MG63 (cell line): Measurements from ENCODE around the gene TENT4A. TPM values are rescaled to one million over a fixed set of nuclear protein-coding genes. Genes with fewer than 3 reads are reported as not detected.
A peak's percentile ranks its signal among the peaks of the same experiment; 100 is the strongest.

ENCODE experiments used
- DNase-seq: peaks from one replicate; pipeline ENCODE4 v3.0.0-alpha.2; 2020
- H3K27me3 ChIP-seq: fragments of 250-450 bp; sonication (Bioruptor Pico); 2 replicates; pipeline ENCODE4 v1.5.1; 2020; ENCODE audit warnings: mild to moderate bottlenecking, moderate library complexity
- H3K36me3 ChIP-seq: fragments of 250-450 bp; sonication (Bioruptor Pico); 2 replicates; pipeline ENCODE4 v1.5.1; 2020; ENCODE audit warnings: mild to moderate bottlenecking, moderate library complexity
- H3K4me3 ChIP-seq: fragments of 250-450 bp; sonication (Bioruptor Pico); 2 replicates; pipeline ENCODE4 v1.5.1; 2020; ENCODE audit warnings: mild to moderate bottlenecking, moderate library complexity
- H3K9me3 ChIP-seq: fragments of 250-450 bp; sonication (Bioruptor Pico); 2 replicates; pipeline ENCODE4 v1.5.1; 2020; ENCODE audit warnings: mild to moderate bottlenecking, moderate library complexity
- total RNA-seq: library from RNA; depleted of rRNA; stranded (reverse); fragments of >200 nt; shearing (Covaris generic); gene quantifications from 2 replicates; pipeline ENCODE4 v1.2.3, GENCODE V29; 2014; ENCODE audit warnings: low replicate concordance

The TENT4A gene
- total RNA-seq, 1 experiment from 2014 or later, result 9.9 TPM

DNA sequence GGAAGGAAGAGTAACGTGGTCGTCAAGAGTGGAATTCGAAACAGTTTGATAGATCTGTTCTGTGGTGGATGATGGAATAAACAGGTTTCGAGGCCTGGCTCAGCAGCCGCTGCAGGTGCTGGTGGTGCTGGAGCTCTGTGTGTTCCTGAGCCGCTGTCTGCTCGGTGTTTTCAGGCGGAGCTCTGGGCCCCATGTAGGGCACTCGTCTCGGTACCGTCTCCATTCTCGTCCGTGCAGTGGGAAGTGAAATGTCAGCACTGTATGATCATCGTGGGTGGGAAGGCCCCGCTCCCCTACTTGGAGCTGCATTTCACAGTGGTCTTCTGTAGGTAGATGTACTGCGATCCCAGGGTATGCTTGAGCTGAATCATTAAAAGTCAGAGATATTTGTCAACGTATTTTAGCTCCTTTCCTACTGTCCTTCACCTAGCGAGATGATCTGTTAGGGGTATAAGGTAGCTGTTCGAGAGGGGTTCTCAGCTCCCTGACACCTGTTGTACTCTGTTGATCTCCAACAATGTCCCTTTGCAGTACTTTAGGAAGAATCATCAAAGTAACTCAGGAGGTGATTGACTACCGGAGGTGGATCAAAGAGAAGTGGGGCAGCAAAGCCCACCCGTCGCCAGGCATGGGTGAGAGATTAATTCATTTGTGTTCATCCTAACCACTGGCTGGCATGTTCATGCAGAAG lies 35.9 kb downstream of the TENT4A start:
- Histone ChIP-seq H3K36me3 (peaks cover 99% of the 10 kb centered on the region), H3K27me3 (no peaks in the 10 kb centered on the region), H3K9me3 (no peaks in the 10 kb centered on the region), H3K4me3 (no peak overlapping the region)
- DNase-seq, result no peak

DNA sequence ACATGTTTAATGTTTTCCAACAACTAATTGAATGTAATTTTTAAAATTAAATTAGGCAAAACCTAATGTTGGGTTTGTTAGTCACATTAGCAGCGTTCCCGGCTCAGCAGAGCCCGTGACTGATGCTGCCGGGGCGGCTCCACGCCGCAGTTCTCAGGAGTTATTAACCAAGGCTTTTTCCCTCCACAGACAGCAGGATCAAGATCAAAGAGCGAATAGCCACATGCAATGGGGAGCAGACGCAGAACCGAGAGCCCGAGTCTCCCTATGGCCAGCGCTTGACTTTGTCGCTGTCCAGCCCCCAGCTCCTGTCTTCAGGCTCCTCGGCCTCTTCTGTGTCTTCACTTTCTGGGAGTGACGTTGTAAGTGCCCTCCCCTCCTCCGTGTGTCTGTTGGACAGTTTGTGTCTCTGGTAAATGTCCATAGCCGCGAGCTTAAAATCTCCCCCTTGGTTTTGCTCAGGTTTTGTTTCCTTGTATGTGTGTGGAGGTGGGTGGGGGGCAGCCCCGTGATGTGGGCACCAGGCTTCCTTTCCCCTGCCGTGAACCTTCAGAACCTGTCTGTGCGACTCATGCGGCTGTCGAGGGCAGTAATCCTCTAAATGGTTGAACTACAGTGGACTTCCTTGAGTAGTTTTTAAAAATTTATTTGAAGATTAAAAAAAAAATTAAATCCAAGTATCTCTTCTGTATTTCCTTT lies 37.1 kb downstream of the TENT4A start:
- H3K9me3 ChIP-seq, result no peaks in the 10 kb centered on the region
- no peaks in the 10 kb centered on the region for H3K27me3 ChIP-seq
- DNase-seq, result no peak
- H3K4me3 ChIP-seq, result no peak overlapping the region
- H3K36me3 ChIP-seq, result peaks cover 99% of the 10 kb centered on the region

DNA sequence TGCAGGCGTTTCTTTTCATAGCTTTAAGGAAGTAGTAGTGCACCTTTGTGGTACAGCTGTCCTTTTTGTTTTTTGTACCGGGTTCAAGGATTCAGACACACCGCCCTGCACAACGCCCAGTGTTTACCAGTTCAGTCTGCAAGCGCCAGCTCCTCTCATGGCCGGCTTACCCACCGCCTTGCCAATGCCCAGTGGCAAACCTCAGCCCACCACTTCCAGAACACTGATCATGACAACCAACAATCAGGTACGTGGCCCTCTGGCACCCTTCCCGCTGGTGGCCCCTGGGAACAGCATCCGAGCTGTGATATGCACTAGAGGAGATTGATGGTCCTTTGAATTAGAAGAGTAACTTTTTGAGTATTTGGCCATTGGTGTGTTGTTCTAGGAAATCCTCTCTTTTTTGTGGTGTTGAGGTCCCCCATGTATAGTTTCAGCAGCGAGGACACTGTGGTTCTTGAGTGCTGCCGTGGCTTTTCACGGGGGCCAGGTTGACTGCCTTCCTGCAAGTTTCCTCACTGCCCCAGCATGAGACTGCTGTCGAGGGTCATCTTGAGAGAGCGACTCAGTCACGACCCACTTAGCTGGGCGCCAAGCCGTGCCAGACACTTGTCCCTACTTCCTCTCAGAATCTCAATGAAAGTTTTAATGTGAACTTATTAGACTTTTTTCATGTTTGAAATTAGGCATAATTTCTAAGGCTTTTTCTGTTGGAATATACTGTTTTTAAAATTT lies 37.9 kb downstream of the TENT4A start:
- Histone ChIP-seq H3K36me3 (peaks cover 100% of the 10 kb centered on the region), H3K27me3 (no peaks in the 10 kb centered on the region), H3K4me3 (no peak overlapping the region), H3K9me3 (no peaks in the 10 kb centered on the region)
- no peak for DNase-seq

DNA sequence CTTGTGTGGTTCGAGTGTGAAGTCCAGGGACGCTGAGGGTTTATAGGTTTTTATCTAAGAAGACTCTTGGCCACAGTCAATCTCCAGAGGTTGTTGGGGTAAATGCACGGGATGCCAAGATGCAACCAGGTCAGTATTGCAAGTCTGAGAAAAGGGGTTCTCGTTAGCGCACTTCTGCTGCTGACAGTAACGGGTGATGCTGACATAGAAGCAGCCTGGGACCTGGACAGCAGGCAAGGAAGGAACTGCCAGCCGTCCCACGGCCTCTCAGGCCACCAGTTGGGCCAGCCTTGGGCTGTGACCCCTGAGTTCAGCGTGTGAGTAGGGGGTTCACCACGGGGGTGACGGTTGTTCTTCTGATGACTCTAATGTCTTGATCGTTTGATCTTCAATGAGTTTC lies 39.0 kb downstream of the TENT4A start:
- Histone ChIP-seq H3K9me3 (no peaks in the 10 kb centered on the region), H3K27me3 (no peaks in the 10 kb centered on the region), H3K4me3 (no peak overlapping the region), H3K36me3 (peaks cover 100% of the 10 kb centered on the region)
- DNase-seq, result no peak

DNA sequence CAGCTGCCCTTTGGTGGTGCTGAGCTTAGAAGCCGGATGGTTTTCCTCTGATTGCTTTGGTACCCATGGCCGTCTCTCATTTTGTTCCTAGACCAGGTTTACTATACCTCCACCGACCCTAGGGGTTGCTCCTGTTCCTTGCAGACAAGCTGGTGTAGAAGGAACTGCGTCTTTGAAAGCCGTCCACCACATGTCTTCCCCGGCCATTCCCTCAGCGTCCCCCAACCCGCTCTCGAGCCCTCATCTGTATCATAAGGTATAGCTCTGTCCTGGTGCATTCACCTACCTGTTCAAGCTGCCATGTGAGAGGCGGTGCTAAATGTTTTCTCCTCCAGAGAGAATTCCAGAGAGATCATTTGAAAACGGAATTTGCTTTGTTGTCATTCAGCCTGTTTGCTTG lies 39.5 kb downstream of the TENT4A start:
- Histone ChIP-seq H3K27me3 (no peaks in the 10 kb centered on the region), H3K4me3 (no peak overlapping the region), H3K9me3 (no peaks in the 10 kb centered on the region), H3K36me3 (peaks cover 100% of the 10 kb centered on the region)
- DNase-seq, result no peak

DNA sequence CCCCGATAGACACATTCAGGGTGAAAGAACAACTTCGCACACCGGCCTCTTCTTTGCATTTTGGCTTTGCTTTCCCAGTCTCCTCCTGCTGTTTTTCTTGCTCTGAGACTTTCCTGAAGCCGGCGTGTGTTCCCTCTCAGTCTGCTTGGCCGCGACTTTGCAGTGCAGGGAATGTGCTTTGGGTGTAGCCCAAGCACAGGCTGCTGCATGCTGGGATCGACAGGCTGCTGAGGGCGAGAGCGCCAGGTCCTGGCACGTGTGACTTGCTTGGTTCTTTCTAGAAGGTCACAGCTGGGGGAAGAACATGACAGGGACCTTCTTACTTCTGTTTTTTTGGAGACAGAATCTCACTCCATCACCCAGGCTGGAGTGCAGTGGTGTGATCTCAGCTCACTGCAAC lies 40.6 kb downstream of the TENT4A start:
- H3K9me3 ChIP-seq, result no peaks in the 10 kb centered on the region
- no peaks in the 10 kb centered on the region for H3K27me3 ChIP-seq
- peaks cover 99% of the 10 kb centered on the region for H3K36me3 ChIP-seq
- no peak for DNase-seq
- no peak overlapping the region for H3K4me3 ChIP-seq

DNA sequence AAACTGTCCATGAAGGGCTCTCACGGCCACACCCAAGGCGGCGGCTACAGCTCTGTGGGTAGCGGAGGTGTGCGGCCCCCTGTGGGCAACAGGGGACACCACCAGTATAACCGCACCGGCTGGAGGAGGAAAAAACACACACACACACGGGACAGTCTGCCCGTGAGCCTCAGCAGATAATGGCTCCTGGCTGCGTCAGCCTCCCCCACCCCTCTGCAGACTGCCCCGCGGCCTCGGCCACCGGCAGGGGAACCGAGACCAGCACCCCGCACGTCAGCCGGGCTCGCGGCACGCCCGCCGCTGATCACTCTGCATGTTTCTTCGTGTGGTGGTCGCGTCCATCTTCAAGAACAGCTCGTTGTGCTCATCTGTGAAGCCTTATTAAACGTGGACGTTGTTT lies 41.5 kb downstream of the TENT4A start:
- Histone ChIP-seq H3K4me3 (no peak overlapping the region), H3K36me3 (peaks cover 94% of the 10 kb centered on the region), H3K9me3 (no peaks in the 10 kb centered on the region), H3K27me3 (no peaks in the 10 kb centered on the region)
- no peak for DNase-seq

DNA sequence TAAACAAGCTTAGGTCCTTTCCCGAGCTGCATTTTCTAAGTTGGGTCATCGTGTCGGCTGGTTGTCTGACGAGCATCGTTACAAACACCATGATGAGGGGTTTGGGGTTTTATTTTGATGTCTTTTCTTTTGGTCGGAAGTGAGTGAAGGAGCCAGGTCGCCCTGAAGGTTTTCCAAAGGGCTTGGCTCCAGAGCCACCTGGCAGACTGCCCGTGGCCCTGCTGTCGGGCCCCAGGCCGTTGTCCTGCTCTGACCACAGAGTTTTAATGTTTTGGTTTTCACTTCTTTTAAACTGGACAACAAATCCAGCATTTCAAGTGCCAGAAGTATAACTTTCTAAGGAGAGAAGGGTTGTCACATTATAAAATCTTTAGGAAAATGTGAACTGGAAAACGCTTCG lies 42.3 kb downstream of the TENT4A start:
- no peak for DNase-seq
- no peaks in the 10 kb centered on the region for H3K27me3 ChIP-seq
- H3K36me3 ChIP-seq, result peaks cover 87% of the 10 kb centered on the region
- H3K9me3 ChIP-seq, result no peaks in the 10 kb centered on the region
- H3K4me3 ChIP-seq, result no peak overlapping the region

DNA sequence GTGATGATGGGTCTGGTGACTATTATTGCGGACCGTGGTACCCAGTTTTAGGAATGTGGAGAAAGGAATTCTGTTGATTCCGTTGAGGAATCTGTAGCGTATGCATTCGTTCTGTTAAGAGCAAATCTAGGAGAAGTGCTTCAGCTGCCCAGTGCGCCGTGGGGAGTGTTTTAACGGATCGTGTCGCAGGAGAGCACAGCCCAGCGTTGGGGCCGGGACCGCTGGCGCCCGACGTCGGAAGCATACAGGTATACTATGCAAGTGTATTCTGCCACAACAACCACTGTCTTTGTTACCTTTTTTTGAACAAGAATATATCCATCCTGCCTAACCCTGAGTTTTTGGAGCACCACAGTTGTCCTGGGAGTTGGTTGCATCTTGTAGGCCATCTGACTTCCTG lies 42.7 kb downstream of the TENT4A start:
- peaks cover 82% of the 10 kb centered on the region for H3K36me3 ChIP-seq
- no peaks in the 10 kb centered on the region for H3K27me3 ChIP-seq
- DNase-seq, result no peak
- H3K9me3 ChIP-seq, result no peaks in the 10 kb centered on the region
- H3K4me3 ChIP-seq, result no peak overlapping the region

DNA sequence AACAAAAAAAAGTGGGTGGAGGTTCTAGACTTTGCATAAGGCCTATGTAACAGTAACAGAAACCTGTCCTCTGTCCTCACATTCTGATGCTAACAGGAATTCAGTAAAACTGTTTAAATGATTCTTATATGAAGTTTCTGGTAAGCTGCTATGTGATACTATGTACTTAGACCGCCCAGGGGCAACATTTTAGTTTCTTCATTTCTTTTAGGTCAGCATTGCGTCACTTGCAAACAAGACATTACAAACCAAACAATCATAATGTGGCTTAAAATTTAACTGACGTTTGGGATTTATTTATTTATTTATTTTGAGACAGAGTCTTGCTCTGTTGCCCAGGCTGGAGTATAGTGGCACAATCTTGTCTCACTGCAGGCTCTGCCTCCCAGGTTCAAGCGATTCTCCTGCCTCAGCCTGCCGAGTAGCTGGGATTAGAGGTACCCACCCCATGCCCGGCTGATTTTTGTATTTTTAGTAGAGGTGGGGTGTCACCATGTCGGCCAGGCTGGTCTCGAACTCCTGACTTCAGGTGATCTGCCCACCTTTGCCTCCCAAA lies 44.3 kb downstream of the TENT4A start:
- Histone ChIP-seq H3K27me3 (no peaks in the 10 kb centered on the region), H3K36me3 (peaks cover 67% of the 10 kb centered on the region), H3K4me3 (no peak overlapping the region), H3K9me3 (no peaks in the 10 kb centered on the region)
- no peak for DNase-seq

DNA sequence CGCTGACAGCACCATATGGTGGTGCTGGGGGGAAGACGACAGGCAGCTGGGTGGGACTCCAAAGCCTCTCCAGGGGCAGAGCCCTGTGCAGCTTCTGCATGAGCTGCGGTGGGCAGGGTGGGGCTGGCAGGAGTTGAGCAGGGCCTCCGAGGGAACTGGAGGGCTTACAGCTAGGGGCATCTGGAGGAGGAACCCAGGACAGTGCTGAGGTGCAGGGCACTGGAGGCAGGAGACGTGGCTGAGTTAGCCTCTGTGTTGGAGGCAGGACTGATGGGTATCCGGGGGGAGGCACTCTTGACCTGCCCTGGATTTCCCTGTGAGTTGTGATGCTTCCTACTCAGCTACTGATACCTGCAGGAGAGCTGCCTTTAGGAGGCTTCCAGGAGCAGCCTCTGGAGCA lies 45.0 kb downstream of the TENT4A start:
- Histone ChIP-seq H3K9me3 (no peaks in the 10 kb centered on the region), H3K36me3 (peaks cover 59% of the 10 kb centered on the region), H3K27me3 (no peaks in the 10 kb centered on the region), H3K4me3 (no peak overlapping the region)
- no peak for DNase-seq

DNA sequence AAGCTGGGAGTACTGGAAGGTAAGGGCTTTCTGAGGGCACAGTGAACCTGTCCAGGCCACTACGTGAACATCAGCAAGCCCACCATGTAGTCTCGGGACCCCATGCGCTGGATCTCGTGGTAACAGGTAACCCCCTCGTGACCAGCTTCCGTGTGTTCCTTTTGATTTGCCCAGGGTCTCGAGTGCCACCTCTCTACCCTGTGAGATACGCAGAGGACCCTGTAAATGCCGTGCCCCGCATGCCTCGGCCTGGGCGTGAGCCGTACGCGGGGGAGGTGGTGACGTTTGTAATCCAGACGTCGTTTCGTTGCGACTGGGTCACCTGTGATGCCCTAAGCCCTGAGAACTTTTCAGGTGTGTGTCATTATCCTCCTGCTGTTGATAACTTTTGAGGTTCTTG lies 45.5 kb downstream of the TENT4A start:
- Histone ChIP-seq H3K36me3 (peaks cover 55% of the 10 kb centered on the region), H3K4me3 (no peak overlapping the region), H3K27me3 (no peaks in the 10 kb centered on the region), H3K9me3 (no peaks in the 10 kb centered on the region)
- DNase-seq, result no peak

DNA sequence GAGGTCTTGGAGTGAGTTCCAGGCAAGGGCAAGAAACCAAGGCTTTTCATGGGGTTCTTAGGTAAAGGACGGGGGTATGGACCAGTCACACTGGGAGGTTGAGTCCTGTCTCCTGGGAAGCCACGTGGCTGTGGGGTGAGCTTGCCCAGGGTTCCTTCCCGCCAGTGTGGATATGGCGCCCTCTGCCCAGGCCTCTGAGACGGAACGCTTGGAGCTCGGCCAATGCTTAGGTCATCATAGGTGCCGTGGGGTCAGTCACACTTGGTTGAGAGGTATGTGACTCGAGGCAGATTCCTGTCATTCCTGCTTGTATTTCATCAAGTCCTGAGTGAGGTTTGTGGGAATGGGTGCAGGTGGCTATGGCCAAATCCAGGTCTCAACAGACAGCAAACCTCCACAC lies 46.2 kb downstream of the TENT4A start:
- H3K4me3 ChIP-seq, result no peak overlapping the region
- H3K36me3 ChIP-seq, result peaks cover 48% of the 10 kb centered on the region
- no peaks in the 10 kb centered on the region for H3K9me3 ChIP-seq
- peak; percentile 49 for DNase-seq
- no peaks in the 10 kb centered on the region for H3K27me3 ChIP-seq

DNA sequence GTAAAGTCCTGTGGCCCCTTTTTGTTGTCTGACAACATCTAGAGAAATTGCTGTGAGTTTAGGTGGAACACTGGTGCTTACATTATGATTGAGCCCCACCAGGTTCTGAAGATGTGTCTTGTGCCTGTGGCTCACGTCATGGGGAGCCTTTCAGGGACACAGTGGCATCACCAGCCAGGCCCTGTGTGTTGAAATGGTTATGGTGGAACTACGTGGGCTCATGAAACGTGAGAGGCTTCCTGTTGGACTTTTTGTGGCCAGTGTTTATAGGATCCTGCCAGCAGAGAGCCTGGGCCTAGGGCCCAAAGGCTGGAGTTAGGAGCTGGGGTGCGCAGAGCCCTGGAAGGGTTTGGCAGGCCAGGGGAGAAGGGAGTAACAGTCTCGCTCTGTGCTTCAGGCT lies 46.8 kb downstream of the TENT4A start:
- H3K36me3 ChIP-seq, result peaks cover 45% of the 10 kb centered on the region
- H3K9me3 ChIP-seq, result no peaks in the 10 kb centered on the region
- no peaks in the 10 kb centered on the region for H3K27me3 ChIP-seq
- no peak for DNase-seq
- no peak overlapping the region for H3K4me3 ChIP-seq

DNA sequence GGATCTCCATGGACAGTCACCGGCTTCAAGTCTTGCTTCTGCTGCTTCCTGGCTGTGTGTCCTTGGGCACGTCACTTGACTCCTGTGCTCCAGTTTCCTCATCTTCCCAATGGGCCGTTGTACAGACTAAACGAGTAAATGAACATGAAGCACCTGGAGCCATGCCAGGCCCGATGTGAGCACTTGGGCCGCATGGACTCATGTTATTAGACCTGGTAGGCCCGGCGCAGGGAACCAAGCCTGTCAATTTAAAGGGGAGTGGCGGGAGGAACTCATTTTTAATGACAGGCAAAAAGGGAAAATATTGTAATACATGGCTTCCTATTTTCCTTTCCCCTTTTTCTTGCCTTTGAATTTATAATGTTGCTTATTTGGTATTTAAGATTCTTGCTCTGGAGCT lies 47.5 kb downstream of the TENT4A start:
- Histone ChIP-seq H3K9me3 (no peaks in the 10 kb centered on the region), H3K4me3 (no peak overlapping the region), H3K36me3 (peaks cover 42% of the 10 kb centered on the region), H3K27me3 (no peaks in the 10 kb centered on the region)
- no peak for DNase-seq

DNA sequence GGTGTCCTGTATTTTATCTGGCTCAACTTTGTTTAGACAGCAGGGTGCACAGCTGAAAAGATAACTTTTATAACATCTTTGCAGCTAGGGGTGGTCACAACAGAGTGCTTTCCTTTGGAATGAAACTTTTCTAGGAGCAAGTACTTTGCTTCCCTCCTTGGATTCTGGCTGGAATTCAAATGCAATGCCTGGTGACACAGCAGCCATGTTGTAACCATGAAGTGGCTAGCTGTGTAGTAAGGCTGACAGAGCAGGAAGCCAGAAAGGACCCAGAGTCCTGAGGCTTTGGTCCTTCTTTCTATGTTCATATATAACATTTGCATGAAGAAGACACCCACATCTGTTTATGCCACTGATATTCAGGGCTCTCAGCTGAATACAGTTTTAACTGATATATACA lies 48.1 kb downstream of the TENT4A start:
- Histone ChIP-seq H3K27me3 (no peaks in the 10 kb centered on the region), H3K36me3 (peaks cover 35% of the 10 kb centered on the region), H3K9me3 (no peaks in the 10 kb centered on the region), H3K4me3 (no peak overlapping the region)
- no peak for DNase-seq

DNA sequence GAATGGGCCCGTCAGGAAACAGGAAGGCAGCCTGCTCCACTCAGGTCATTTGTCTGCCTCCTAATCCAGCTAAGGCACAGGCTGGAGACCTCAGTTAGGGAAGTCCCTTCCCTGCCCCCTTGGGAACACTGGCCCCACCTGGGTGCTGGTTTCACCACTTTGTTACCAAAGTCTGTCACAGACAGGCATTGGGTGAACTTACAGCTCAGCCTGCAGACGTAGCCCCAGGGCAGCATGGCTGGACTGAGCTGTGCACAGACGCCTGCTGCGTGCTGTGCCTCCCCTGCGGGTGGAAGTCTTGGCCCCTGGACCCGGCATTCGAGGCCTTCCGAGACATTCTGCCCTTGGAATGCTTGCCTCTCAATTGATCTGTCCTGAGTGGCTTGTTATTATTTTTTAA lies 48.9 kb downstream of the TENT4A start:
- Histone ChIP-seq H3K27me3 (no peaks in the 10 kb centered on the region), H3K4me3 (no peak overlapping the region), H3K9me3 (no peaks in the 10 kb centered on the region), H3K36me3 (peaks cover 27% of the 10 kb centered on the region)
- DNase-seq, result no peak
